Peyer's patch (tissue), 4 donors: ENCODE data around the gene MRI1. TPM values are rescaled to one million over a fixed set of nuclear protein-coding genes. Genes with fewer than 3 reads are reported as not detected.

Source experiments
- DNase-seq, 3 donors: peaks; one replicate each; pipeline ENCODE4 v3.0.0-alpha.2; 2017 to 2019
- H3K27ac ChIP-seq, 4 donors: fragments of 200-600 bp; sonication (generic); one replicate each; pipeline ENCODE4 v1.5.1; 2016 to 2019
- H3K27me3 ChIP-seq, 2 donors: fragments of 200-600 bp; sonication (generic); one replicate each; pipeline ENCODE4 v1.5.1; 2019
- H3K36me3 ChIP-seq, 3 donors: fragments of 200-600 bp; sonication (generic); one replicate each; pipeline ENCODE4 v1.5.1; 2016 to 2019
- H3K4me1 ChIP-seq, 4 donors: fragments of 200-600 bp; sonication (generic); one replicate each; pipeline ENCODE4 v1.5.1; 2016 to 2019
- H3K4me3 ChIP-seq, 4 donors: fragments of 200-600 bp; sonication (generic); 1 replicate in 3 of 4; 2 replicates in 1 of 4; pipeline ENCODE4 v1.5.1; 2016 to 2019; ENCODE audit warnings: mild to moderate bottlenecking in 1 of 4
- H3K9me3 ChIP-seq, 4 donors: fragments of 200-600 bp; sonication (generic); one replicate each; pipeline ENCODE4 v1.5.1; 2016 to 2019; ENCODE audit warnings: mild to moderate bottlenecking in 1 of 4
- POLR2A ChIP-seq, 2 donors: fragments of 450-650 bp; IDR thresholded peaks; one replicate each; pipeline ENCODE4 v1.5.1; 2017; ENCODE audit warnings: antibody characterized with exemption in 2 of 2, mild to moderate bottlenecking in 2 of 2, moderate library complexity in 2 of 2
- total RNA-seq, 4 donors: library from RNA; depleted of rRNA; stranded (reverse); fragments of >200 nt; gene quantifications; one replicate each; pipeline ENCODE4 v1.1.0, GENCODE V29; 2016
- TF ChIP-seq, protein P1 (sequence below), 6 experiments: fragments of 450-650 bp in 4 of 6; fragments of 200-600 bp in 2 of 6; sonication (generic) in 1 of 6; IDR thresholded peaks; one replicate each; pipeline ENCODE4 v1.5.1; 2017 to 2019; ENCODE audit warnings: antibody characterized with exemption in 6 of 6, mild to moderate bottlenecking in 3 of 6, moderate library complexity in 1 of 6

Gene MRI1
- total RNA-seq, 4 donors from 2014 or later: 59.2 to 126 (median 95.7) TPM

DNA sequence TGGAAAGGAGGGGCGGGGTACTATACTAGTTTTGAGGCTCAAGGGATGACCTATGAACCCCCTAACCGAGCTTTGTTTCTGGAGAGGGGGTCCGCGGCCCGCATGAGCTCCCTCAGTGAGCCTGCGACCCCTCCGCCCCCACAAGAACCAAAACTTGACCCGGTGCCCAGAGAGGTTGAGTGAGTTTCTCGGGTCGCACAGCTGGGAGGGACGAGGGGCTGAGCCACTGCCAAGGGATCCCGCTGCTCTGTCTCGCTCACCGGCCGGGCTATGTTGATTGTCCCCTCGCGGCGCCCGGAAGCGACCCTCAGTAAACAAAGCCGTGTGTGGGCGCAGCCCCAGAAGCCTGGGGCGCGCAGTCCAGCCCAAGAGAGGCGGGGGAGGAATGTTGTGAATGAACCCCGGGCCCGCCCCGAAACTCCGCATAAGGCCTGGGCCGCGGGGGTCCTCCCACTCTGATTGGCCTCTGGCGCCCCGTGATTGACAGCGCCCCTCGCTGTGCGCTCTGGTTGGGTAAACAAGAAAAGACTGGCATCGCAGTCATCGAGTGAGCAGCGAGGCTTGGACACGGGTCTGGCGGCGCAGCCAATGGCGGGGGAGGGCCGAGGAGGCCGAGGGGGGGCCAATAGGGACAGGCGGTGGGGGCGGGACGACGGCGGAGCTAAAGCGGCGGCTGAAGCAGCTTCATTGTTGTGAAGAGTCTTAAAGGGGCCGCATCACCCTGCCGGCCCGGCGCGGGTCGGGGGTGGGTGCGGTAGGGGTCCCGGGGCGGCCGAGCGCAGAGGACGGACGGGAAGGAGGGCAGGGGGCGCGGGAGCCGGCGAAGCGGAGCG, 30.7 kb downstream of the MRI1 start, which contains the start of gene ZSWIM4:
ZSWIM4 (plus strand) TSS at position 687 of the 833 bp plus-strand sequence. CDS start 206 bp downstream, outside the sequence.
- peak within 1 kb of the TSS; percentile 81 to 100 (median 96) for H3K4me3 ChIP-seq
- peak within 1 kb of the TSS; percentile 85 to 93 (median 92) for H3K27ac ChIP-seq
- no peaks in the 10 kb centered on the region for H3K27me3 ChIP-seq
- TF ChIP-seq POLR2A (IDR thresholded peaks at IDR 0.05): peak; percentile 30 to 62
- TF ChIP-seq, protein P1, sequence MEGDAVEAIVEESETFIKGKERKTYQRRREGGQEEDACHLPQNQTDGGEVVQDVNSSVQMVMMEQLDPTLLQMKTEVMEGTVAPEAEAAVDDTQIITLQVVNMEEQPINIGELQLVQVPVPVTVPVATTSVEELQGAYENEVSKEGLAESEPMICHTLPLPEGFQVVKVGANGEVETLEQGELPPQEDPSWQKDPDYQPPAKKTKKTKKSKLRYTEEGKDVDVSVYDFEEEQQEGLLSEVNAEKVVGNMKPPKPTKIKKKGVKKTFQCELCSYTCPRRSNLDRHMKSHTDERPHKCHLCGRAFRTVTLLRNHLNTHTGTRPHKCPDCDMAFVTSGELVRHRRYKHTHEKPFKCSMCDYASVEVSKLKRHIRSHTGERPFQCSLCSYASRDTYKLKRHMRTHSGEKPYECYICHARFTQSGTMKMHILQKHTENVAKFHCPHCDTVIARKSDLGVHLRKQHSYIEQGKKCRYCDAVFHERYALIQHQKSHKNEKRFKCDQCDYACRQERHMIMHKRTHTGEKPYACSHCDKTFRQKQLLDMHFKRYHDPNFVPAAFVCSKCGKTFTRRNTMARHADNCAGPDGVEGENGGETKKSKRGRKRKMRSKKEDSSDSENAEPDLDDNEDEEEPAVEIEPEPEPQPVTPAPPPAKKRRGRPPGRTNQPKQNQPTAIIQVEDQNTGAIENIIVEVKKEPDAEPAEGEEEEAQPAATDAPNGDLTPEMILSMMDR (IDR thresholded peaks at IDR 0.05): no peak
- H3K9me3 ChIP-seq: no peaks in the 10 kb centered on the region
- H3K36me3 ChIP-seq: no peaks in the 10 kb centered on the region
- peak; percentile 99 to 100 (median 99) for DNase-seq
- H3K4me1 ChIP-seq: peaks cover 0 to 19% (median 13%) of the 10 kb centered on the region in 4 donors

DNA sequence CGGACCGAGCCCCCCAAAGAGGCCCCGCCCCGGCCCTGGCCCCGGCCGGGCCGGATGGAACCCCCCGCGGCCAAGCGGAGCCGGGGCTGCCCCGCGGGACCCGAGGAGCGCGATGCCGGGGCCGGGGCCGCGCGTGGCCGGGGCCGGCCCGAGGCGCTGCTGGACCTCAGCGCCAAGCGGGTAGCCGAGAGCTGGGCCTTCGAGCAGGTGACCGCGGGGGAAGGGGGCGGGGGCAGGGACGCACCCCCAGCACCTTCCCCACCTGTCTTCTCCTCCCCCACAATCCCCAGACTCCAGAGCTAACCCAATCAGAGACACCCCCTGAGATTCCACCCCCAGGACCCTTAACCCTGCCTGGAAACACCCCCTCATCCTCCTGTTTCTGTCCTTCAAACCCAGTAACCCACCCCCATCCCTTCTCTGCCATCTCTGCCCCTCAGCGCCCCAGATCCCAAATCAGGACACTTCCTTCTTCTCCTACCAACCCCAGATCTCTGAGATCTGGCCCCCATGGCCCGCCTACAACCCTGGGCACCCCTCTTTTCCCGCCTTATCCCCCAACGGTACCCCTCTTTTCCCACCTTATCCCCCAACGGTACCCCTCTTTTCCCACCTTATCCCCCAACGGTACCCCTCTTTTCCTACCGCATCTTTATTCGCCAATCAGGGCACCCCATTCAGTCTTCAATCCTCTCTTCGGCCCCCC, 31.4 kb downstream of the MRI1 start:
- no peaks in the 10 kb centered on the region for H3K36me3 ChIP-seq
- no peak for DNase-seq
- peak overlapping the region; percentile 85 to 93 (median 92) for H3K27ac ChIP-seq
- peak overlapping the region; percentile 81 to 100 (median 96) for H3K4me3 ChIP-seq
- no peaks in the 10 kb centered on the region for H3K9me3 ChIP-seq
- H3K27me3 ChIP-seq: no peaks in the 10 kb centered on the region
- H3K4me1 ChIP-seq: peaks cover 0 to 19% (median 13%) of the 10 kb centered on the region in 4 donors
- TF ChIP-seq, protein P1 (IDR thresholded peaks at IDR 0.05): no peak
- TF ChIP-seq POLR2A (IDR thresholded peaks at IDR 0.05): peak in 1 of 2 donors; percentile 17

DNA sequence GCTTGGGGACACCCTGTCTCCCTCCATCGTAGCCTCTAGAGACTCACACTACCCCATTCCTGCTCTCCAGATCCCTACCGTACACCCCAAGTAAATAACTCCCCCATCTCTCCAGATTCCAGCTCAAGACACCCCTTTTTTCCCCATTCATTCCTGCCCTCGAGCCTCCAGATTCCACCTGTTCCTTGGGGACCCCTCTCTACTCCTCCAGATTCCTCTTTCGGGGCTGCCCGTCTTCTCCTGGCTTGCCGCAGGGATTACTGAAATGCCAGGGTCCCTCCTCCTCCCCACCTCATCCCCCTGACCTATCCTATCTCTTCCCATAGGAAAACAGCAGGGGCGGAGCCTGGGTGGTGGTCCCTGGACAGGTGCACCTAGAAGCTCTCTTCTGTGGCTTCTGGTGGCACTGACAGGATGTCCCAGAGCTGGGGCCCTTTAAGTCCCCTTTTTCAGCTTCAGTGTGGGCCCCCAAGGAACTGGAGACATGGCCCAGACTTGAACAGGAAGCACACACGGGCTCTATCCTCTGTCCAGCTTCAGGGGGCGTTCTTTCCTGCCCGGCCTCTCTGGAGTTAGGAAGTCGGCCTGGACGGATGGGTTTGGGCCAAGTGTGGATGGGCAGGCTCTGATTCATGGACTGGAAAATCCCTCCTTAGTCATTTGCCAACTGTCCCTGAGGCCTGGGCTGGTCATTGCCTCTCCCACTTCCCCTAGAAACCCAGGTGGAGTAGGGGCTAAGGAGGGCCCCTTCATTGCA, 32.2 kb downstream of the MRI1 start:
- TF ChIP-seq, protein P1 (IDR thresholded peaks at IDR 0.05): no peak
- no peak for TF ChIP-seq POLR2A (IDR thresholded peaks at IDR 0.05)
- peak in 2 of 3 donors; percentile 36 to 73 for DNase-seq
- Histone ChIP-seq H3K4me3 (peak overlapping the region; percentile 81 to 100 (median 96)), H3K36me3 (no peaks in the 10 kb centered on the region), H3K4me1 (peaks cover 0 to 19% (median 13%) of the 10 kb centered on the region in 4 donors), H3K27me3 (no peaks in the 10 kb centered on the region), H3K27ac (peak overlapping the region; percentile 85 to 93 (median 92)), H3K9me3 (no peaks in the 10 kb centered on the region)

DNA sequence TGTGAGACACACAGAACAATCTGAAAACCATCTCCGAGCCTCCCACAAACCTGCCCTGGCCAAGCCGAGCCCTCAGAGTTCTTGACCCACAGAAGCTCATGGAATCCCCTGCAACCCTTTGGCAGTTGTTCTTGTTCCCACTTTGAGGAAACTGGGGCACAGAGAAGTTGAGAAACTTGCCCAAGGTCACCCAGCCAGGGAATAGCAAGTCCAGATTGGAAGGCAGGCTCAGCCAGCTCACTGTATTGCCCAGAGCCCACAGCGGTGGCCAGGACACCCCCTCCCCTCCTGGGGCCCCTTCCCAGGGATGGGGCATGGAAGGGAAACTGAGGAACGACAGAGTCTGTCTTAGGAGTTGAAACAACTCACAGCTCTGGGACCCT, 32.7 kb downstream of the MRI1 start:
- no peak for DNase-seq
- H3K9me3 ChIP-seq: no peaks in the 10 kb centered on the region
- TF ChIP-seq POLR2A (IDR thresholded peaks at IDR 0.05): no peak
- TF ChIP-seq, protein P1 (IDR thresholded peaks at IDR 0.05): no peak
- no peaks in the 10 kb centered on the region for H3K27me3 ChIP-seq
- H3K27ac ChIP-seq: peak overlapping the region; percentile 85 to 93 (median 92)
- H3K4me3 ChIP-seq: no peak overlapping the region
- no peaks in the 10 kb centered on the region for H3K36me3 ChIP-seq
- peaks cover 0 to 19% (median 13%) of the 10 kb centered on the region in 4 donors for H3K4me1 ChIP-seq

DNA sequence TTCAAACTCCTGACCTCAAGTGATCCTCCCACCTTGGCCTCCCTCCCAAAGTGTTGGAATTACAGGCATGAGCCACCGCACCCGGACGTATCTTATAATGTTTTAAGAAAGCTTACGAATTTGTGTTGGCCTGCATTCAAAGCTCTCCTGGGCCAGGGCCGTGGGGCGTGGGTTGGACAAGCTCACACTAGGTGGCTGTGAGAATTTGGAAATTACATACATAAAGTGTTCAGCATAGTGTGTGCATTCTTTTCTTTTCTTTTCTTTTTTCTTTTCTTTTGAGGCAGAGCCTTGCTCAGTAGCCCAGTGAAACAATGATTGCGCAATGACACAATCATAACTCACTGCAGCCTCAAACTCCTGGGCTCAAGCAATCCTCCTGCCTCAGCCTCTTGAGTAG, 33.5 kb downstream of the MRI1 start:
- H3K36me3 ChIP-seq: no peaks in the 10 kb centered on the region
- no peaks in the 10 kb centered on the region for H3K9me3 ChIP-seq
- peaks cover 0 to 19% (median 13%) of the 10 kb centered on the region in 4 donors for H3K4me1 ChIP-seq
- H3K27me3 ChIP-seq: no peaks in the 10 kb centered on the region
- no peak for DNase-seq
- TF ChIP-seq, protein P1 (IDR thresholded peaks at IDR 0.05): no peak
- no peak for TF ChIP-seq POLR2A (IDR thresholded peaks at IDR 0.05)
- peak overlapping the region in 1 of 4 donors; percentile 93 for H3K27ac ChIP-seq
- no peak overlapping the region for H3K4me3 ChIP-seq
